Measurements from ENCODE around the gene GRN.

GRCh38 chr17:44356241-44356640 lies 11.1 kb downstream of the GRN start:
- no peak for TF ChIP-seq POLR2AphosphoS5 (IDR thresholded peaks at IDR 0.05; ENCODE audit: borderline replicate concordance, low read depth, low read length)
- TF ChIP-seq EZH2 (IDR thresholded peaks at IDR 0.05), result no peak

Measured in SK-N-MC (cell line).